K562 (cell line): ENCODE measurements around the gene PLIN5. TPM values are rescaled to one million over a fixed set of nuclear protein-coding genes. Genes with fewer than 3 reads are reported as not detected.

Experiments
- IRF2 ChIP-seq: sonication (generic); formaldehyde crosslinking; IDR thresholded peaks from 2 replicates; pipeline ENCODE4 v1.8.1; 2022; ENCODE audit warnings: mild to moderate bottlenecking, missing genetic modification reagents
- MAZ ChIP-seq, 2 experiments: fragments of 450-650 bp in 1 of 2; sonication (generic) in 1 of 2; formaldehyde crosslinking; IDR thresholded peaks in 1 of 2; conservative IDR thresholded peaks in 1 of 2; 2 replicates each; pipeline versions ENCODE4 v1.4.0 to v1.5.0; 2020; ENCODE audit warnings: mild to moderate bottlenecking in 1 of 2, missing genetic modification reagents in 1 of 2
- POLR2G ChIP-seq: fragments of 200-400 bp; formaldehyde crosslinking; IDR thresholded peaks from 2 replicates; pipeline ENCODE4 v1.6.1; 2017; ENCODE audit warnings: low read depth, mild to moderate bottlenecking, antibody characterized with exemption, low read length, moderate library complexity
- RCOR1 ChIP-seq, 2 experiments: IDR thresholded peaks; 2 replicates each; pipeline ENCODE4 v1.6.1; 2012; ENCODE audit warnings: low read depth in 2 of 2, low read length in 2 of 2, borderline replicate concordance in 1 of 2, improper control_type of control experiment in 1 of 2
- XRCC5 ChIP-seq: fragments of 200-400 bp; formaldehyde crosslinking; IDR thresholded peaks from 2 replicates; pipeline ENCODE4 v1.6.1; 2017; ENCODE audit warnings: low read depth, mild to moderate bottlenecking, low read length
- ZBTB7A ChIP-seq: IDR thresholded peaks from 2 replicates; pipeline ENCODE4 v1.6.1; 2011; ENCODE audit warnings: low read depth, mild to moderate bottlenecking, low read length, moderate library complexity, borderline replicate concordance; ENCODE audit not compliant: control insufficient read depth
- ZNF263 ChIP-seq: sonication (generic); formaldehyde crosslinking; IDR thresholded peaks from 2 replicates; pipeline ENCODE4 v1.8.0; 2022; ENCODE audit warnings: mild to moderate bottlenecking, missing genetic modification reagents, borderline replicate concordance
- polyA plus RNA-seq, 8 experiments: library from polyadenylated mRNA; depleted of rRNA in 4 of 8; stranded (reverse) in 5 of 8; unstranded in 3 of 8; fragments of >200 nt; fragmentation: Nextera tagmentation in 2 of 8; fragmentation: Illumina TruSeq in 1 of 8; extraction: Ambion mirVana in 2 of 8; extraction: Trizol in 1 of 8; gene quantifications; 2 replicates each; pipeline versions ENCODE4 v1.2.1 to v1.2.3, GENCODE V29; 2011 to 2014; ENCODE audit warnings: inconsistent platforms in 1 of 8, missing spikeins in 1 of 8
- total RNA-seq, 7 experiments: library from RNA; depleted of rRNA in 6 of 7; stranded (reverse); fragments of >200 nt in 6 of 7; fragmentation: Illumina TruSeq in 2 of 7; extraction: Trizol in 2 of 7; gene quantifications; 2 replicates each; pipeline versions ENCODE4 v1.2.1 to v1.2.3, GENCODE V29; 2011 to 2021; ENCODE audit warnings: low replicate concordance in 1 of 7
- TF ChIP-seq, protein P1 (sequence below), 2 experiments: IDR thresholded peaks in 1 of 2; conservative IDR thresholded peaks in 1 of 2; 2 replicates each; pipeline ENCODE4 v1.6.1; 2016; ENCODE audit warnings: low read depth in 2 of 2, mild to moderate bottlenecking in 1 of 2, missing compliant biosample characterization in 1 of 2, missing genetic modification characterization in 1 of 2, moderate library complexity in 1 of 2

The PLIN5 gene
- total and polyA plus RNA-seq, 9 of the 15 experiments (the other 6 are each of a cell fraction or from before 2014, with no cell fraction given): 0.04 to 1.3 (median 0.50) TPM

DNA sequence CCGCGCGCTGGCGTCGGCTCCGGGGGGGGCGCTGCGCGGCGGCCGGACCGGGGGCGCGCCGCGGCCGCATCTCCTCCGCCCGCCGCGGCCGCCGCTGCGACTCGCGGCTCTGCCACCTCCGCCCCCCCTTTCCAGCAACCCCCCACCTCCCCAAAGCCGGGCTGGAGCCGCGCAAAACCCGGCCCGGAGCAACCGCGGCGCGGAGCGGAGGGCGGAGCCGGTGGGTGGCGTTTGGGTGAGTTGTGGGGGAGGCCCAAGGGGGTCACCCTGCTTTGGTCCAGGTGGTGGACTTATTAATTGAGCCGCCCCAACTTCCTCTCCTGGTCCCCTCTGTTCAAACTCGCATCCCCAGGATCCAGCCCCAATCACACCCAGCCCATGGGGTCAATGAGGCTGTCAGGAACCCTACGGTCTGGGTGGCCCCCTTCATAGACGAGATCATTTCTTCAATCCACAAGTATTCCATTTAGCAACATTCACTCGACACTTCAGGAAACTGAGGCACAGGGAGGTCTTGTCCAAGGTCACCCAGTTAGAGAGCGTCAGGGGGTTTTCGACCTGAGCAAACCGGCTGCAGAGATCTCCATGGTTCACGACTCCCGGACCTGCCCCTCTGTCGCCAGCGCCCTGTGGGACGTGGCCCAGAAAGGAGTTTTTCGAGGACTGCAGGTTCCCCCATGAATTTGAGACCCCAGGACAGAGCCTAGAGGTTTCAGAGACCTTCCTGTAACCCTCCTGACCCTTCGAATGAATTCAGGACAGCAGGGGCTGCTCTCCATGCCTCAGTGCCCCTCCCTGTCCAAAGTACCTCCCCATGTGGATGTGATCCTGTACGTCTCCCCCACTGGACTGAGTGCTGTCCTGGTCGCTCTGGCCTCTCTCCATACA lies 46.9 kb upstream of the PLIN5 start (continued):
- no peak for TF ChIP-seq IRF2
- peak; percentile 35; the same call in 1 of the 2 replicates for TF ChIP-seq ZNF263 (CRISPR knock-in tag)
- TF ChIP-seq XRCC5: peak; percentile 59; the same call in 1 of the 2 replicates
- TF ChIP-seq ZBTB7A: peak; percentile 80
- TF ChIP-seq POLR2G: peak; percentile 43; the same call in 1 of the 2 replicates
- peak in 1 of 2 experiments; percentile 21; a peak in 1 of 4 replicates for TF ChIP-seq MAZ (CRISPR knock-in tag; conservative IDR thresholded peaks at IDR 0.05 in 1 of 2, IDR thresholded peaks at IDR 0.05 in 1 of 2)
- 0 out of 4 replicates have a peak, but pooled peaks of 1 of the 2 experiments have one; percentile 10 for TF ChIP-seq RCOR1 (IDR thresholded peaks at IDR 0.05; ENCODE audit: borderline replicate concordance in 1 of 2, low read depth in 2 of 2, low read length in 2 of 2)
- TF ChIP-seq, protein P1, sequence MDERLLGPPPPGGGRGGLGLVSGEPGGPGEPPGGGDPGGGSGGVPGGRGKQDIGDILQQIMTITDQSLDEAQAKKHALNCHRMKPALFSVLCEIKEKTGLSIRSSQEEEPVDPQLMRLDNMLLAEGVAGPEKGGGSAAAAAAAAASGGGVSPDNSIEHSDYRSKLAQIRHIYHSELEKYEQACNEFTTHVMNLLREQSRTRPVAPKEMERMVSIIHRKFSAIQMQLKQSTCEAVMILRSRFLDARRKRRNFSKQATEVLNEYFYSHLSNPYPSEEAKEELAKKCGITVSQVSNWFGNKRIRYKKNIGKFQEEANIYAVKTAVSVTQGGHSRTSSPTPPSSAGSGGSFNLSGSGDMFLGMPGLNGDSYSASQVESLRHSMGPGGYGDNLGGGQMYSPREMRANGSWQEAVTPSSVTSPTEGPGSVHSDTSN (CRISPR knock-in tag; IDR thresholded peaks at IDR 0.05; ENCODE audit: low read depth): no peak
- TF ChIP-seq, protein P1 (tag; conservative IDR thresholded peaks at IDR 0.05; ENCODE audit: low read depth): no peak
